Mesendoderm (in vitro differentiated cells): Measurements from ENCODE around the gene CXCL10.
"Not testable (repeated sequence)": the region's sequence is repeated elsewhere in the genome, so short reads cannot be mapped to it uniquely, and the experiment has no call there.

Experiments
- DNase-seq: peaks from one replicate; pipeline ENCODE4 v3.0.0; 2013
- H2AK5ac ChIP-seq: 2 replicates; pipeline ENCODE4 v1.6.1; 2013; ENCODE audit warnings: low read length, inconsistent platforms
- H2BK120ac ChIP-seq: 2 replicates; pipeline ENCODE4 v1.6.1; 2013; ENCODE audit warnings: low read depth, mild to moderate bottlenecking, low read length, moderate library complexity, mixed read lengths
- H2BK15ac ChIP-seq: replicated peaks from 2 replicates; pipeline ENCODE4 v1.6.1; 2013; ENCODE audit warnings: low read depth, mild to moderate bottlenecking, moderate library complexity
- H2BK5ac ChIP-seq: 2 replicates; pipeline ENCODE4 v1.6.1; 2013; ENCODE audit warnings: low read length, inconsistent platforms
- H3K18ac ChIP-seq: 2 replicates; pipeline ENCODE4 v1.6.1; 2013; ENCODE audit warnings: mild to moderate bottlenecking, low read length, mixed read lengths
- H3K23ac ChIP-seq: one replicate; pipeline ENCODE4 v1.6.1; 2013; ENCODE audit warnings: low read length
- H3K27ac ChIP-seq: 2 replicates; pipeline ENCODE4 v1.5.1; 2013; ENCODE audit warnings: low read depth, mild to moderate bottlenecking, inconsistent platforms, low read length, moderate library complexity
- H3K27me3 ChIP-seq: 2 replicates; pipeline ENCODE4 v1.6.1; 2013; ENCODE audit warnings: low read length, control low read depth, mild to moderate bottlenecking, inconsistent platforms; ENCODE audit not compliant: insufficient read depth, poor library complexity
- H3K36me3 ChIP-seq: 2 replicates; pipeline ENCODE4 v1.6.1; 2013; ENCODE audit warnings: low read length, inconsistent platforms; ENCODE audit not compliant: control insufficient read depth, insufficient read depth
- H3K4ac ChIP-seq: one replicate; pipeline ENCODE4 v1.6.1; 2013; ENCODE audit warnings: low read depth, mild to moderate bottlenecking, low read length, moderate library complexity
- H3K4me1 ChIP-seq: 2 replicates; pipeline ENCODE4 v1.6.1; 2013; ENCODE audit warnings: low read depth, low read length, inconsistent platforms; ENCODE audit not compliant: control insufficient read depth
- H3K4me2 ChIP-seq: 2 replicates; pipeline ENCODE4 v1.6.1; 2013; ENCODE audit warnings: low read length
- H3K4me3 ChIP-seq: 2 replicates; pipeline ENCODE4 v1.5.1; 2013; ENCODE audit warnings: mild to moderate bottlenecking, low read length
- H3K56ac ChIP-seq: one replicate; pipeline ENCODE4 v1.6.1; 2013; ENCODE audit warnings: low read length
- H3K79me1 ChIP-seq: 2 replicates; pipeline ENCODE4 v1.6.1; 2013; ENCODE audit warnings: low read length, inconsistent platforms
- H3K79me2 ChIP-seq: 2 replicates; pipeline ENCODE4 v1.6.1; 2013; ENCODE audit warnings: mild to moderate bottlenecking, low read length; ENCODE audit not compliant: control insufficient read depth, insufficient read depth
- H3K9ac ChIP-seq: 2 replicates; pipeline ENCODE4 v1.6.1; 2013; ENCODE audit warnings: low read length, inconsistent platforms
- H4K5ac ChIP-seq: one replicate; pipeline ENCODE4 v1.6.1; 2013; ENCODE audit warnings: low read length
- H4K8ac ChIP-seq: one replicate; pipeline ENCODE4 v1.6.1; 2013; ENCODE audit warnings: low read depth, mild to moderate bottlenecking, control low read depth, low read length, moderate library complexity
- WGBS: extraction: QIAGEN DNeasy Blood & Tissue Kit; methylation state at CpG from one replicate; pipeline ENCODE4 v1.1.7; 2013; ENCODE audit warnings: low lambda C conversion rate, missing lambda C conversion rate; ENCODE audit not compliant: insufficient coverage; ENCODE audit errors: extremely low coverage; 5-methylcytosine and 5-hydroxymethylcytosine counted together

Gene CXCL10

DNA sequence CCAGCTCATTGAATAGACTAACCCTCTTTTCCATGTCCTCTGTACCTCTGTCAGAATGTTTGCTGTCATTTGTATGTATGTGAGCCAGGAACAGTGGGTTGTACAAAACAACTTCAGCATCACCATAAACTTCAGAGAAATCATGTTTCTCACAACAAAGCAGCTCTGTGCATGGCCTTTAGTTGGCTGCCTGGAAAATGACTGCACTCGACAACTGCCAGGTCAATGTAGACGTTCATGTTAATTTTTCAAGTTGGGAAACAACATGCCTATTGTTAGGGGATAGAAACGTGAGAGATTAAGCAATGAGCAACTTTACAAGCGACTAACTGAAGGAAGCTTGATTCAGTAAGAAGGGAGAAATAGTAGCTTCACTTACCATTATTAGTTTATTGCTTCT lies 30.4 kb upstream of the CXCL10 start:
- Histone ChIP-seq H3K27me3 (no peaks in the 10 kb centered on the region), H3K18ac (no peak overlapping the region), H3K4me3 (no peak overlapping the region), H3K79me2 (no peaks in the 10 kb centered on the region), H4K8ac (no peak overlapping the region), H3K4me1 (no peaks in the 10 kb centered on the region), H2BK120ac (no peak overlapping the region), H3K36me3 (no peaks in the 10 kb centered on the region), H3K4me2 (no peak overlapping the region), H3K56ac (no peak overlapping the region), H2BK15ac (no peak overlapping the region), H3K23ac (no peak overlapping the region), H3K79me1 (no peaks in the 10 kb centered on the region), H2BK5ac (no peak overlapping the region), H4K5ac (no peak overlapping the region), H2AK5ac (no peak overlapping the region), H3K9ac (no peak overlapping the region), H3K4ac (no peak overlapping the region), H3K27ac (no peak overlapping the region)
- DNase-seq = no peak
- no CpG with 5 or more reads among the region's 4 CpGs for WGBS

DNA sequence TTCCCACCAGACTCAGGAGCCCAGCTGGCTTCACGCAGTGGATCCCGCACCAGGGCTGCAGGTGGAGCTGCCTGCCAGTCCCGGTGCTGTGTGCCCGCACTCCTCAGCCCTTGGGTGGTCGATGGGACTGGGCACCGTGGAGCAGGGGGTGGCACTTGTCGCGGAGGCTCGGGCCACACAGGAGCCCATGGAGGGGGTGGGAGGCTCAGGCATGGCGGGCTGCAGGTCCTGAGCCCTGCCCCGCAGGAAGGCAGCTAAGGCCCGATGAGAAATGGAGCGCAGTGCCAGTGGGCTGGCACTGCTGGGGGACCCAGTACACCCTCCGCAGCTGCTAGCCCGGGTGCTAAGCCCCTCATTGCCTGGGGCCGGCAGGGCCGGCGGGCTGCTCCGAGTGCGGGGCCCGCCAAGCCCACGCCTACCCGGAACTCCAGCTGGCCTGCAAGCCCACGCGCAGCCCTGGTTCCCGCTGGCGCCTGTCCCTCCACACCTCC lies 27.3 kb upstream of the CXCL10 start:
- not testable (repeated sequence) for H2BK15ac ChIP-seq, H3K56ac ChIP-seq, H4K5ac ChIP-seq, H3K27ac ChIP-seq, H2BK5ac ChIP-seq, H3K27me3 ChIP-seq, H3K18ac ChIP-seq, H4K8ac ChIP-seq, H2AK5ac ChIP-seq, H3K36me3 ChIP-seq, H3K79me1 ChIP-seq, H2BK120ac ChIP-seq, H3K79me2 ChIP-seq, H3K4ac ChIP-seq, H3K9ac ChIP-seq, H3K4me3 ChIP-seq, H3K4me2 ChIP-seq, DNase-seq, H3K4me1 ChIP-seq, H3K23ac ChIP-seq
- WGBS = no CpG with 5 or more reads among the region's 27 CpGs

DNA sequence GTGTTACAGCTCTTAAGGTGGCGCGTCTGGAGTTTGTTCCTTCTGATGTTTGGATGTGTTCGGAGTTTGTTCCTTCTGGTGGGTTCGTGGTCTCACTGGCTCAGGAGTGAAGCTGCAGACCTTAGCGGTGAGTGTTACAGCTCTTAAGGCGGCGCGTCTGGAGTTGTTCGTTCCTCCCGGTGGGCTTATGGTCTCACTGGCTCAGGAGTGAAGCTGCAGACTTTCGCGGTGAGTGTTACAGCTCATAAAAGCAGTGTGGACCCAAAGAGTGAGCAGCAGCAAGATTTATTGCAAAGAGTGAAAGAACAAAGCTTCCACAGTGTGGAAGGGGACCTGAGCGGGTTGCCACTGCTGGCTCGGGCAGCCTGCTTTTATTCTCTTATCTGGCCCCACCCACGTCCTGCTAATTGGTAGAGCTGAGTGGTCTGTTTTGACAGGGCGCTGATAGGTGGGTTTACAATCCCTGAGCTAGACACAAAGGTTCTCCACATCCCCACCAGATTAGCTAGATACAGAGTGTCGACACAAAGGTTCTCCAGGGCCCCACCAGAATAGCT lies 26.6 kb upstream of the CXCL10 start:
- no CpG with 5 or more reads among the region's 17 CpGs for WGBS

DNA sequence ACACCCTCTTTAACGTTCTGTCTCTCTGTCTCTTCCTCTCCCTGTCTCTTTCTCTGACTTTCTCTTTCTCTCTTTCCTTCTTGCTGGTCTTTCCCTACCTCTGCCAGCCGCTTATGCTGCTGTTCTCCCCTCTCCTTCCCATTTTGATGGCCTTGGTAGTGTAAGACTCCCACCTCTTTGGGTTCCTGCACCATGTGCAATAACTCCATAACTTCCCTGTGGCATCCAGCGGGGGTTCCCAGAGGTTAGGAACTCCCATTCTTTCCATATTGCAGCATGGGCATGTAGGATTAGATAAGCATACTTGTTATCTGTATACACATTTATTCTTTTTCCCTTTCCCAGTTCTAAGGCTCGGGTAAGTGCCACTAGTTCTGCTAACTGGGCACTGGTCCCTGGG lies 21.4 kb upstream of the CXCL10 start:
- not testable (repeated sequence) for H3K27ac ChIP-seq, H3K23ac ChIP-seq, H3K4me2 ChIP-seq, H4K8ac ChIP-seq, H3K9ac ChIP-seq, H2BK5ac ChIP-seq, H2BK120ac ChIP-seq, H3K27me3 ChIP-seq, DNase-seq, H3K4ac ChIP-seq, H3K4me3 ChIP-seq, H3K18ac ChIP-seq, H3K79me2 ChIP-seq, H3K4me1 ChIP-seq, H3K36me3 ChIP-seq, H3K79me1 ChIP-seq, H2BK15ac ChIP-seq, H2AK5ac ChIP-seq, H4K5ac ChIP-seq, H3K56ac ChIP-seq
- no CpG with 5 or more reads among the region's 4 CpGs for WGBS

More for the DNA sequence above, 26.6 kb upstream of the CXCL10 start:
- H3K4ac ChIP-seq, H2BK15ac ChIP-seq, H3K27ac ChIP-seq, H3K9ac ChIP-seq, H3K4me3 ChIP-seq, DNase-seq, H3K4me2 ChIP-seq, H3K79me1 ChIP-seq, H2AK5ac ChIP-seq, H3K23ac ChIP-seq, H3K27me3 ChIP-seq, H4K8ac ChIP-seq, H2BK120ac ChIP-seq, H4K5ac ChIP-seq, H3K36me3 ChIP-seq, H3K4me1 ChIP-seq, H2BK5ac ChIP-seq, H3K18ac ChIP-seq, H3K56ac ChIP-seq, H3K79me2 ChIP-seq: not testable (repeated sequence)

DNA sequence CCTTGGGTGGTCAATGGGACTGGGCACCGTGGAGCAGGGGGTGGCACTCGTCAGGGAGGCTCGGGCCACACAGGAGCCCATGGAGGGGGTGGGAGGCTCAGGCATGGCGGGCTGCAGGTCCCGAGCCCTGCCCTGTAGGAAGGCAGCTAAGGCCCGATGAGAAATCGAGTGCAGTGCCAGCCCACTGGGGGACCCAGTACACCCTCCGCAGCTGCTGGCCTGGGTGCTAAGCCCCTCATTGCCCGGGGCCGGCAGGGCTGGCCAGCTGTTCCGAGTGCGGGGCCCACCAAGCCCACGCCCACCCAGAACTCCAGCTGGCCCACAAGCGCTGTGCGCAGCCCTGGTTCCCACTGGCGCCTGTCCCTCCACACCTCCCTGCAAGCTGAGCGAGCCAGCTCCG lies 20.0 kb upstream of the CXCL10 start:
- not testable (repeated sequence) for H3K4me1 ChIP-seq

More for the DNA sequence above, 20.0 kb upstream of the CXCL10 start:
- H4K8ac ChIP-seq, DNase-seq, H3K56ac ChIP-seq, H2BK15ac ChIP-seq, H3K79me2 ChIP-seq, H2AK5ac ChIP-seq, H4K5ac ChIP-seq, H3K4me2 ChIP-seq, H3K27me3 ChIP-seq, H3K23ac ChIP-seq, H3K18ac ChIP-seq, H3K79me1 ChIP-seq, H3K9ac ChIP-seq, H3K27ac ChIP-seq, H3K36me3 ChIP-seq, H2BK120ac ChIP-seq, H2BK5ac ChIP-seq, H3K4ac ChIP-seq, H3K4me3 ChIP-seq: not testable (repeated sequence)
- no CpG with 5 or more reads among the region's 18 CpGs for WGBS
